HEK293 (cell line): Measurements from ENCODE around the gene CDT1.
A peak's percentile ranks its signal among the peaks of the same experiment; 100 is the strongest.

ENCODE experiments used
- HOXA7 ChIP-seq: sonication (generic); formaldehyde crosslinking; IDR thresholded peaks from 2 replicates; pipeline ENCODE4 v1.8.1; 2022; ENCODE audit warnings: missing genetic modification reagents, borderline replicate concordance
- KLF10 ChIP-seq: fragments of 450-650 bp; IDR thresholded peaks from 2 replicates; pipeline ENCODE4 v1.5.1; 2018; ENCODE audit warnings: missing biosample characterization, mild to moderate bottlenecking, missing genetic modification characterization
- KLF7 ChIP-seq: fragments of 450-650 bp; formaldehyde crosslinking; IDR thresholded peaks from 2 replicates; pipeline ENCODE4 v1.5.1; 2016; ENCODE audit warnings: missing biosample characterization, missing genetic modification characterization, borderline replicate concordance
- KLF8 ChIP-seq: fragments of 450-650 bp; formaldehyde crosslinking; IDR thresholded peaks from 2 replicates; pipeline ENCODE4 v1.5.1; 2016; ENCODE audit warnings: missing biosample characterization, missing genetic modification characterization
- MEIS1 ChIP-seq: sonication (generic); formaldehyde crosslinking; IDR thresholded peaks from 2 replicates; pipeline ENCODE4 v1.8.1; 2022; ENCODE audit warnings: missing genetic modification reagents, mild to moderate bottlenecking, borderline replicate concordance
- PRDM2 ChIP-seq: fragments of 450-650 bp; formaldehyde crosslinking; IDR thresholded peaks from 2 replicates; pipeline ENCODE4 v1.5.1; 2016; ENCODE audit warnings: missing biosample characterization, missing genetic modification characterization, borderline replicate concordance
- ZBTB10 ChIP-seq: fragments of 450-650 bp; formaldehyde crosslinking; IDR thresholded peaks from 2 replicates; pipeline ENCODE4 v1.5.1; 2016; ENCODE audit warnings: missing biosample characterization, missing genetic modification characterization
- ZBTB7A ChIP-seq: fragments of 450-650 bp; formaldehyde crosslinking; IDR thresholded peaks from 2 replicates; pipeline ENCODE4 v1.5.1; 2016; ENCODE audit warnings: low read depth, missing biosample characterization, missing genetic modification characterization
- ZFP69B ChIP-seq: fragments of 450-650 bp; formaldehyde crosslinking; IDR thresholded peaks from 2 replicates; pipeline ENCODE4 v1.5.1; 2016; ENCODE audit warnings: missing biosample characterization, missing genetic modification characterization
- ZIC2 ChIP-seq: fragments of 450-650 bp; formaldehyde crosslinking; IDR thresholded peaks from 2 replicates; pipeline ENCODE4 v1.5.1; 2016; ENCODE audit warnings: missing biosample characterization, missing genetic modification characterization
- ZNF146 ChIP-seq: fragments of 450-650 bp; formaldehyde crosslinking; IDR thresholded peaks from 2 replicates; pipeline ENCODE4 v1.5.1; 2016; ENCODE audit warnings: missing biosample characterization, missing genetic modification characterization
- ZNF174 ChIP-seq: fragments of 450-650 bp; formaldehyde crosslinking; IDR thresholded peaks from 2 replicates; pipeline ENCODE4 v1.5.0; 2017; ENCODE audit warnings: missing biosample characterization, mild to moderate bottlenecking, missing genetic modification characterization
- ZNF19 ChIP-seq: fragments of 450-650 bp; formaldehyde crosslinking; IDR thresholded peaks from 2 replicates; pipeline ENCODE4; 2016; ENCODE audit warnings: missing biosample characterization, missing genetic modification characterization, low read depth
- ZNF221 ChIP-seq: fragments of 450-650 bp; formaldehyde crosslinking; IDR thresholded peaks from 2 replicates; pipeline ENCODE4 v1.5.1; 2017; ENCODE audit warnings: missing biosample characterization, missing genetic modification characterization, borderline replicate concordance
- ZNF274 ChIP-seq, 2 experiments: fragments of 200-500 bp in 1 of 2; fragments of 450-650 bp in 1 of 2; sonication (Bioruptor generic) in 1 of 2; formaldehyde crosslinking in 1 of 2; IDR thresholded peaks; 2 replicates each; pipeline versions ENCODE4 v1.5.1 to v1.6.1; 2014 to 2016; ENCODE audit warnings: borderline replicate concordance in 1 of 2, inconsistent platforms in 1 of 2, low read length in 1 of 2, missing biosample characterization in 1 of 2, missing genetic modification characterization in 1 of 2
- ZNF280D ChIP-seq: fragments of 450-650 bp; formaldehyde crosslinking; IDR thresholded peaks from 2 replicates; pipeline ENCODE4 v1.5.1; 2016; ENCODE audit warnings: missing biosample characterization, missing genetic modification characterization
- ZNF350 ChIP-seq: fragments of 450-650 bp; formaldehyde crosslinking; IDR thresholded peaks from 2 replicates; pipeline ENCODE4 v1.5.0; 2017; ENCODE audit warnings: missing biosample characterization, mild to moderate bottlenecking, missing genetic modification characterization
- ZNF354C ChIP-seq: fragments of 450-650 bp; formaldehyde crosslinking; IDR thresholded peaks from 2 replicates; pipeline ENCODE4 v1.5.1; 2016; ENCODE audit warnings: missing biosample characterization, missing genetic modification characterization, low read depth, borderline replicate concordance
- ZNF37A ChIP-seq: fragments of 450-650 bp; IDR thresholded peaks from 2 replicates; pipeline ENCODE4 v1.5.1; 2018; ENCODE audit warnings: missing biosample characterization, missing genetic modification characterization
- ZNF548 ChIP-seq: fragments of 450-650 bp; formaldehyde crosslinking; IDR thresholded peaks from 2 replicates; pipeline ENCODE4 v1.5.1; 2016; ENCODE audit warnings: missing biosample characterization, missing genetic modification characterization
- ZNF639 ChIP-seq: fragments of 450-650 bp; formaldehyde crosslinking; IDR thresholded peaks from 2 replicates; pipeline ENCODE4 v1.5.1; 2016; ENCODE audit warnings: missing biosample characterization, missing genetic modification characterization
- ZNF660 ChIP-seq: fragments of 450-650 bp; IDR thresholded peaks from 2 replicates; pipeline ENCODE4 v1.5.1; 2018; ENCODE audit warnings: missing biosample characterization, mild to moderate bottlenecking, missing genetic modification characterization
- ZNF768 ChIP-seq: fragments of 450-650 bp; formaldehyde crosslinking; IDR thresholded peaks from 2 replicates; pipeline ENCODE4 v1.5.1; 2018; ENCODE audit warnings: missing biosample characterization, mild to moderate bottlenecking, missing genetic modification characterization
- ZSCAN4 ChIP-seq: fragments of 450-650 bp; formaldehyde crosslinking; IDR thresholded peaks from 2 replicates; pipeline ENCODE4 v1.5.1; 2017; ENCODE audit warnings: missing biosample characterization, missing genetic modification characterization

The CDT1 gene

GRCh38 chr16:88856828-88857727, 53.5 kb downstream of the CDT1 start, which contains the start of the genes GALNS and TRAPPC2L (continued):
- no peak for TF ChIP-seq ZNF174 (tag by site-specific recombination)
- peak; percentile 93 for TF ChIP-seq KLF10 (tag by site-specific recombination)
- TF ChIP-seq ZBTB10 (tag by site-specific recombination) = 0 out of 2 replicates have a peak, but pooled peaks have one; percentile 20
- no peak for TF ChIP-seq ZNF354C (tag by site-specific recombination)
- no peak for TF ChIP-seq ZNF639 (tag by site-specific recombination)
- no peak for TF ChIP-seq ZNF221
- no peak for TF ChIP-seq ZNF548
- TF ChIP-seq PRDM2 = 0 out of 2 replicates have a peak, but pooled peaks have one; percentile 50
- peak; percentile 74; the same call in 1 of the 2 replicates for TF ChIP-seq ZNF660 (tag by site-specific recombination)
- TF ChIP-seq ZNF280D (tag by site-specific recombination) = no peak
- no peak for TF ChIP-seq ZNF768
- TF ChIP-seq KLF7 (tag by site-specific recombination) = no peak
- TF ChIP-seq MEIS1 (CRISPR knock-in tag) = no peak
- TF ChIP-seq ZNF146 (tag by site-specific recombination) = no peak
- TF ChIP-seq HOXA7 = no peak
- no peak for TF ChIP-seq ZIC2
- no peak for TF ChIP-seq ZNF37A (tag by site-specific recombination)
- peak; percentile 66 for TF ChIP-seq KLF8 (tag by site-specific recombination)
- TF ChIP-seq ZBTB7A = no peak
- no peak for TF ChIP-seq ZNF350 (tag by site-specific recombination)
- TF ChIP-seq ZNF19 (tag by site-specific recombination) = no peak
- 0 out of 2 replicates have a peak, but pooled peaks have one; percentile 27 for TF ChIP-seq ZFP69B (tag by site-specific recombination)
- TF ChIP-seq ZSCAN4 (tag by site-specific recombination) = no peak
- no peak for TF ChIP-seq ZNF274 (IDR thresholded peaks at IDR 0.05; ENCODE audit: low read length)
- TF ChIP-seq ZNF274 (tag by site-specific recombination; IDR thresholded peaks at IDR 0.05; ENCODE audit: borderline replicate concordance) = no peak
